RKO (cell line): Measurements from ENCODE around the gene MCL1.
"Not testable (repeated sequence)": the region's sequence is repeated elsewhere in the genome, so short reads cannot be mapped to it uniquely, and the experiment has no call there.

ENCODE experiments used
- DNase-seq: peaks from one replicate; pipeline ENCODE4 v3.0.0-alpha.2; 2016; ENCODE audit warnings: low spot score

The MCL1 gene

GRCh38 chr1:150579110-150579944, at the start of gene MCL1:
TSS of gene MCL1 (minus strand) at chr1:150579610. CDS start at chr1:150579530, 80 bp downstream.
- DNase-seq: peak; percentile 97

- DNase-seq: no peak
Observed at GRCh38 chr1:150628766-150629114, 49.3 kb upstream of the MCL1 start.

- DNase-seq: peak; percentile 76
Observed at GRCh38 chr1:150627826-150628410, 48.5 kb upstream of the MCL1 start.

- no peak for DNase-seq
Observed at GRCh38 chr1:150626150-150626549, 46.7 kb upstream of the MCL1 start.

- not testable (repeated sequence) for DNase-seq
Observed at GRCh38 chr1:150624546-150624945, 45.1 kb upstream of the MCL1 start.

GRCh38 chr1:150624134-150624533, 44.7 kb upstream of the MCL1 start:
- not testable (repeated sequence) for DNase-seq

GRCh38 chr1:150622303-150622975, 43.0 kb upstream of the MCL1 start:
- DNase-seq: no peak

GRCh38 chr1:150621497-150622302, 42.3 kb upstream of the MCL1 start:
- peak; percentile 60 for DNase-seq

- DNase-seq: no peak
Observed at GRCh38 chr1:150620919-150621318, 41.5 kb upstream of the MCL1 start.

- peak; percentile 93 for DNase-seq
Observed at GRCh38 chr1:150619576-150620509, 40.4 kb upstream of the MCL1 start.

GRCh38 chr1:150615346-150616201, 36.2 kb upstream of the MCL1 start:
- DNase-seq: peak; percentile 95

GRCh38 chr1:150613061-150613920, 33.9 kb upstream of the MCL1 start:
- peak; percentile 100 for DNase-seq

GRCh38 chr1:150612014-150612345, 32.6 kb upstream of the MCL1 start:
- no peak for DNase-seq

GRCh38 chr1:150610576-150610975, 31.2 kb upstream of the MCL1 start:
- no peak for DNase-seq

GRCh38 chr1:150609732-150610131, 30.3 kb upstream of the MCL1 start:
- DNase-seq: no peak

GRCh38 chr1:150606463-150607142, 27.2 kb upstream of the MCL1 start:
- DNase-seq: no peak

GRCh38 chr1:150605451-150605731, 26.0 kb upstream of the MCL1 start:
- not testable (repeated sequence) for DNase-seq

GRCh38 chr1:150604226-150604588, 24.8 kb upstream of the MCL1 start:
- no peak for DNase-seq

GRCh38 chr1:150603711-150604110, 24.3 kb upstream of the MCL1 start:
- DNase-seq: no peak
